ENCODE data around the gene REL. TPM values are rescaled to one million over a fixed set of nuclear protein-coding genes. Genes with fewer than 3 reads are reported as not detected.

The REL gene
- polyA plus RNA-seq, 1 experiment, result 3.3 TPM

DNA sequence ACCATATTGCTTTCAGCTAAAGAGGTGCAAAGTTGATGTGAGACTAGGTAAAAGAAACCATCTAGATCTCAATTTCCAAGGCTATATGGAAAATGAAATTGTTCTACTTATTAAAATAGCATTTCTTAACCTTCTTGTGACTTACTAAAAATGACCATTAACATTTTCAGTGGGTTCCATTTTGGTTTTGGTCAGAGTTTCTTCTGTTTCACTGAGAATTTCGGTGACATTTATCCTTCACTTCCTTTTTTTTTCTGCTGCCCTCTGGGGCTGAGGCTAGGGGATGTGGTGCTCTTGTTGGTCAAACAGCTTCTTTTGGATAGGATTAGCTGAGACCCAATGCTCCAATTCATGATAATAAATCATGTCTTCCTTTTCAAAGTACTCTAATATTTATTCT, 44.3 kb upstream of the REL start:
- no peak overlapping the region for H3K4me3 ChIP-seq (ENCODE audit: low read depth, low read length)
- H3K27ac ChIP-seq (ENCODE audit: low read depth, low read length), result no peak overlapping the region
- DNase-seq (ENCODE audit: low read depth, low spot score), result no peak
- no peaks in the 10 kb centered on the region for H3K9me3 ChIP-seq (ENCODE audit: control insufficient read depth, insufficient read depth, low read length)
- TF ChIP-seq, protein P1, sequence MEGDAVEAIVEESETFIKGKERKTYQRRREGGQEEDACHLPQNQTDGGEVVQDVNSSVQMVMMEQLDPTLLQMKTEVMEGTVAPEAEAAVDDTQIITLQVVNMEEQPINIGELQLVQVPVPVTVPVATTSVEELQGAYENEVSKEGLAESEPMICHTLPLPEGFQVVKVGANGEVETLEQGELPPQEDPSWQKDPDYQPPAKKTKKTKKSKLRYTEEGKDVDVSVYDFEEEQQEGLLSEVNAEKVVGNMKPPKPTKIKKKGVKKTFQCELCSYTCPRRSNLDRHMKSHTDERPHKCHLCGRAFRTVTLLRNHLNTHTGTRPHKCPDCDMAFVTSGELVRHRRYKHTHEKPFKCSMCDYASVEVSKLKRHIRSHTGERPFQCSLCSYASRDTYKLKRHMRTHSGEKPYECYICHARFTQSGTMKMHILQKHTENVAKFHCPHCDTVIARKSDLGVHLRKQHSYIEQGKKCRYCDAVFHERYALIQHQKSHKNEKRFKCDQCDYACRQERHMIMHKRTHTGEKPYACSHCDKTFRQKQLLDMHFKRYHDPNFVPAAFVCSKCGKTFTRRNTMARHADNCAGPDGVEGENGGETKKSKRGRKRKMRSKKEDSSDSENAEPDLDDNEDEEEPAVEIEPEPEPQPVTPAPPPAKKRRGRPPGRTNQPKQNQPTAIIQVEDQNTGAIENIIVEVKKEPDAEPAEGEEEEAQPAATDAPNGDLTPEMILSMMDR (IDR thresholded peaks at IDR 0.05; ENCODE audit: low read depth, low read length), result no peak
- POLR2A ChIA-PET, result no interaction called here
- peaks cover 15% of the 10 kb centered on the region for H3K27me3 ChIP-seq (ENCODE audit: control insufficient read depth, insufficient read depth, low read length)
- CTCF ChIA-PET, result interaction anchor here (0.6 kb wide), 1 partner anchor 106 kb away, joined by 8 read pairs; no protein-coding TSS in a partner anchor

GRCh38 chr2:60838481-60838880, 42.9 kb upstream of the REL start:
- Histone ChIP-seq H3K4me3 (ENCODE audit: low read depth, low read length) (no peak overlapping the region), H3K27ac (ENCODE audit: low read depth, low read length) (no peak overlapping the region), H3K9me3 (ENCODE audit: control insufficient read depth, insufficient read depth, low read length) (no peaks in the 10 kb centered on the region), H3K27me3 (ENCODE audit: control insufficient read depth, insufficient read depth, low read length) (peaks cover 15% of the 10 kb centered on the region)
- TF ChIP-seq, protein P1 (IDR thresholded peaks at IDR 0.05; ENCODE audit: low read depth, low read length), result no peak
- ChIA-PET CTCF (no interaction called here), POLR2A (interaction anchor here (0.6 kb wide), 1 partner anchor 14 kb away, joined by 6 read pairs; no protein-coding TSS in a partner anchor)
- DNase-seq (ENCODE audit: low read depth, low spot score), result no peak

GRCh38 chr2:60839126-60839813, 42.1 kb upstream of the REL start:
- ChIA-PET POLR2A (interaction anchor here (0.6 kb wide), 1 partner anchor 15 kb away, joined by 6 read pairs; no protein-coding TSS in a partner anchor), CTCF (no interaction called here)
- no peak for DNase-seq (ENCODE audit: low read depth, low spot score)
- Histone ChIP-seq H3K4me3 (ENCODE audit: low read depth, low read length) (no peak overlapping the region), H3K27ac (ENCODE audit: low read depth, low read length) (no peak overlapping the region), H3K27me3 (ENCODE audit: control insufficient read depth, insufficient read depth, low read length) (peaks cover 15% of the 10 kb centered on the region), H3K9me3 (ENCODE audit: control insufficient read depth, insufficient read depth, low read length) (no peaks in the 10 kb centered on the region)
- TF ChIP-seq, protein P1 (IDR thresholded peaks at IDR 0.05; ENCODE audit: low read depth, low read length), result no peak

- ChIA-PET CTCF (no interaction called here), POLR2A (no interaction called here)
- H3K27ac ChIP-seq (ENCODE audit: low read depth, low read length), result no peak overlapping the region
- peaks cover 1% of the 10 kb centered on the region for H3K27me3 ChIP-seq (ENCODE audit: control insufficient read depth, insufficient read depth, low read length)
- H3K9me3 ChIP-seq (ENCODE audit: control insufficient read depth, insufficient read depth, low read length), result no peaks in the 10 kb centered on the region
- no peak for DNase-seq (ENCODE audit: low read depth, low spot score)
- TF ChIP-seq, protein P1 (IDR thresholded peaks at IDR 0.05; ENCODE audit: low read depth, low read length), result no peak
- H3K4me3 ChIP-seq (ENCODE audit: low read depth, low read length), result no peak overlapping the region
Measured at GRCh38 chr2:60840880-60841279, 40.5 kb upstream of the REL start.

- ChIA-PET POLR2A (no interaction called here), CTCF (no interaction called here)
- TF ChIP-seq, protein P1 (IDR thresholded peaks at IDR 0.05; ENCODE audit: low read depth, low read length), result no peak
- Histone ChIP-seq H3K27ac (ENCODE audit: low read depth, low read length) (no peak overlapping the region), H3K9me3 (ENCODE audit: control insufficient read depth, insufficient read depth, low read length) (no peaks in the 10 kb centered on the region), H3K27me3 (ENCODE audit: control insufficient read depth, insufficient read depth, low read length) (no peaks in the 10 kb centered on the region), H3K4me3 (ENCODE audit: low read depth, low read length) (no peak overlapping the region)
- no peak for DNase-seq (ENCODE audit: low read depth, low spot score)
Measured at GRCh38 chr2:60843006-60843405, 38.4 kb upstream of the REL start.
